ENCODE results near the gene RAB26.

The RAB26 gene

GRCh38 chr16:2181952-2182351 is 33.5 kb downstream of the RAB26 start:
- Histone ChIP-seq H3K9me3 (ENCODE audit: control insufficient read depth in 2 of 2, low read length in 2 of 2) (no peaks in the 10 kb centered on the region), H3K4me3 (ENCODE audit: low read length in 2 of 2) (no peak overlapping the region), H3K36me3 (ENCODE audit: control insufficient read depth in 2 of 2, insufficient read depth in 2 of 2, low read length in 2 of 2) (peaks cover 0 to 3% of the 10 kb centered on the region in 2 donors), H3K27ac (ENCODE audit: low read length) (no peak overlapping the region), H3K4me1 (ENCODE audit: control insufficient read depth, insufficient read depth, low read length) (no peaks in the 10 kb centered on the region), H3K27me3 (ENCODE audit: control insufficient read depth in 1 of 2, insufficient read depth in 2 of 2, low read length in 2 of 2) (peaks cover 0 to 7% of the 10 kb centered on the region in 2 donors), H3K9ac (ENCODE audit: low read length in 2 of 2) (no peak overlapping the region)

- Histone ChIP-seq H3K4me1 (ENCODE audit: control insufficient read depth, insufficient read depth, low read length) (no peaks in the 10 kb centered on the region), H3K36me3 (ENCODE audit: control insufficient read depth in 2 of 2, insufficient read depth in 2 of 2, low read length in 2 of 2) (no peaks in the 10 kb centered on the region), H3K27me3 (ENCODE audit: control insufficient read depth in 1 of 2, insufficient read depth in 2 of 2, low read length in 2 of 2) (peaks cover 0 to 3% of the 10 kb centered on the region in 2 donors), H3K9ac (ENCODE audit: low read length in 2 of 2) (no peak overlapping the region), H3K9me3 (ENCODE audit: control insufficient read depth in 2 of 2, low read length in 2 of 2) (no peaks in the 10 kb centered on the region), H3K27ac (ENCODE audit: low read length) (no peak overlapping the region), H3K4me3 (ENCODE audit: low read length in 2 of 2) (no peak overlapping the region)
Measured at GRCh38 chr16:2183671-2184070, 35.2 kb downstream of the RAB26 start.

- no peak overlapping the region for H3K9ac ChIP-seq (ENCODE audit: low read length in 2 of 2)
- H3K9me3 ChIP-seq (ENCODE audit: control insufficient read depth in 2 of 2, low read length in 2 of 2), result no peaks in the 10 kb centered on the region
- H3K27me3 ChIP-seq (ENCODE audit: control insufficient read depth in 1 of 2, insufficient read depth in 2 of 2, low read length in 2 of 2), result peaks cover 0 to under 1% of the 10 kb centered on the region in 2 donors
- H3K36me3 ChIP-seq (ENCODE audit: control insufficient read depth in 2 of 2, insufficient read depth in 2 of 2, low read length in 2 of 2), result no peaks in the 10 kb centered on the region
- no peak overlapping the region for H3K4me3 ChIP-seq (ENCODE audit: low read length in 2 of 2)
- no peak overlapping the region for H3K27ac ChIP-seq (ENCODE audit: low read length)
- H3K4me1 ChIP-seq (ENCODE audit: control insufficient read depth, insufficient read depth, low read length), result no peaks in the 10 kb centered on the region
Measured at GRCh38 chr16:2184346-2184745, 35.9 kb downstream of the RAB26 start.

GRCh38 chr16:2184962-2185361 is 36.5 kb downstream of the RAB26 start:
- no peak overlapping the region for H3K27ac ChIP-seq (ENCODE audit: low read length)
- H3K4me1 ChIP-seq (ENCODE audit: control insufficient read depth, insufficient read depth, low read length), result no peaks in the 10 kb centered on the region
- no peaks in the 10 kb centered on the region for H3K9me3 ChIP-seq (ENCODE audit: control insufficient read depth in 2 of 2, low read length in 2 of 2)
- H3K9ac ChIP-seq (ENCODE audit: low read length in 2 of 2), result no peak overlapping the region
- H3K27me3 ChIP-seq (ENCODE audit: control insufficient read depth in 1 of 2, insufficient read depth in 2 of 2, low read length in 2 of 2), result no peaks in the 10 kb centered on the region
- no peak overlapping the region for H3K4me3 ChIP-seq (ENCODE audit: low read length in 2 of 2)
- H3K36me3 ChIP-seq (ENCODE audit: control insufficient read depth in 2 of 2, insufficient read depth in 2 of 2, low read length in 2 of 2), result no peaks in the 10 kb centered on the region

- Histone ChIP-seq H3K9me3 (ENCODE audit: control insufficient read depth in 2 of 2, low read length in 2 of 2) (no peaks in the 10 kb centered on the region), H3K9ac (ENCODE audit: low read length in 2 of 2) (no peak overlapping the region), H3K27me3 (ENCODE audit: control insufficient read depth in 1 of 2, insufficient read depth in 2 of 2, low read length in 2 of 2) (no peaks in the 10 kb centered on the region), H3K36me3 (ENCODE audit: control insufficient read depth in 2 of 2, insufficient read depth in 2 of 2, low read length in 2 of 2) (no peaks in the 10 kb centered on the region), H3K4me3 (ENCODE audit: low read length in 2 of 2) (no peak overlapping the region), H3K4me1 (ENCODE audit: control insufficient read depth, insufficient read depth, low read length) (no peaks in the 10 kb centered on the region), H3K27ac (ENCODE audit: low read length) (no peak overlapping the region)
Measured at GRCh38 chr16:2186064-2186463, 37.6 kb downstream of the RAB26 start.

- no peaks in the 10 kb centered on the region for H3K9me3 ChIP-seq (ENCODE audit: control insufficient read depth in 2 of 2, low read length in 2 of 2)
- H3K4me3 ChIP-seq (ENCODE audit: low read length in 2 of 2), result no peak overlapping the region
- H3K36me3 ChIP-seq (ENCODE audit: control insufficient read depth in 2 of 2, insufficient read depth in 2 of 2, low read length in 2 of 2), result no peaks in the 10 kb centered on the region
- no peaks in the 10 kb centered on the region for H3K4me1 ChIP-seq (ENCODE audit: control insufficient read depth, insufficient read depth, low read length)
- no peaks in the 10 kb centered on the region for H3K27me3 ChIP-seq (ENCODE audit: control insufficient read depth in 1 of 2, insufficient read depth in 2 of 2, low read length in 2 of 2)
- H3K27ac ChIP-seq (ENCODE audit: low read length), result no peak overlapping the region
- H3K9ac ChIP-seq (ENCODE audit: low read length in 2 of 2), result no peak overlapping the region
Measured at GRCh38 chr16:2186505-2186904, 38.1 kb downstream of the RAB26 start.

GRCh38 chr16:2187212-2187611 is 38.8 kb downstream of the RAB26 start:
- Histone ChIP-seq H3K27me3 (ENCODE audit: control insufficient read depth in 1 of 2, insufficient read depth in 2 of 2, low read length in 2 of 2) (no peaks in the 10 kb centered on the region), H3K4me3 (ENCODE audit: low read length in 2 of 2) (no peak overlapping the region), H3K4me1 (ENCODE audit: control insufficient read depth, insufficient read depth, low read length) (no peaks in the 10 kb centered on the region), H3K9me3 (ENCODE audit: control insufficient read depth in 2 of 2, low read length in 2 of 2) (no peaks in the 10 kb centered on the region), H3K9ac (ENCODE audit: low read length in 2 of 2) (no peak overlapping the region), H3K36me3 (ENCODE audit: control insufficient read depth in 2 of 2, insufficient read depth in 2 of 2, low read length in 2 of 2) (no peaks in the 10 kb centered on the region), H3K27ac (ENCODE audit: low read length) (no peak overlapping the region)

GRCh38 chr16:2188395-2188794 is 40.0 kb downstream of the RAB26 start:
- Histone ChIP-seq H3K9ac (ENCODE audit: low read length in 2 of 2) (no peak overlapping the region), H3K27me3 (ENCODE audit: control insufficient read depth in 1 of 2, insufficient read depth in 2 of 2, low read length in 2 of 2) (peaks cover under 1 to 2% of the 10 kb centered on the region in 2 donors), H3K4me3 (ENCODE audit: low read length in 2 of 2) (no peak overlapping the region), H3K9me3 (ENCODE audit: control insufficient read depth in 2 of 2, low read length in 2 of 2) (no peaks in the 10 kb centered on the region), H3K4me1 (ENCODE audit: control insufficient read depth, insufficient read depth, low read length) (no peaks in the 10 kb centered on the region), H3K36me3 (ENCODE audit: control insufficient read depth in 2 of 2, insufficient read depth in 2 of 2, low read length in 2 of 2) (no peaks in the 10 kb centered on the region), H3K27ac (ENCODE audit: low read length) (no peak overlapping the region)

GRCh38 chr16:2189252-2189893 is 40.9 kb downstream of the RAB26 start:
- no peak overlapping the region for H3K4me3 ChIP-seq (ENCODE audit: low read length in 2 of 2)
- no peaks in the 10 kb centered on the region for H3K9me3 ChIP-seq (ENCODE audit: control insufficient read depth in 2 of 2, low read length in 2 of 2)
- peaks cover 10 to 11% of the 10 kb centered on the region in 2 donors for H3K27me3 ChIP-seq (ENCODE audit: control insufficient read depth in 1 of 2, insufficient read depth in 2 of 2, low read length in 2 of 2)
- H3K4me1 ChIP-seq (ENCODE audit: control insufficient read depth, insufficient read depth, low read length), result no peaks in the 10 kb centered on the region
- no peaks in the 10 kb centered on the region for H3K36me3 ChIP-seq (ENCODE audit: control insufficient read depth in 2 of 2, insufficient read depth in 2 of 2, low read length in 2 of 2)
- H3K9ac ChIP-seq (ENCODE audit: low read length in 2 of 2), result no peak overlapping the region
- H3K27ac ChIP-seq (ENCODE audit: low read length), result no peak overlapping the region

- Histone ChIP-seq H3K9ac (ENCODE audit: low read length in 2 of 2) (no peak overlapping the region), H3K36me3 (ENCODE audit: control insufficient read depth in 2 of 2, insufficient read depth in 2 of 2, low read length in 2 of 2) (no peaks in the 10 kb centered on the region), H3K27me3 (ENCODE audit: control insufficient read depth in 1 of 2, insufficient read depth in 2 of 2, low read length in 2 of 2) (peaks cover 18 to 19% of the 10 kb centered on the region in 2 donors), H3K9me3 (ENCODE audit: control insufficient read depth in 2 of 2, low read length in 2 of 2) (no peaks in the 10 kb centered on the region), H3K4me3 (ENCODE audit: low read length in 2 of 2) (no peak overlapping the region), H3K4me1 (ENCODE audit: control insufficient read depth, insufficient read depth, low read length) (peaks cover 4% of the 10 kb centered on the region), H3K27ac (ENCODE audit: low read length) (no peak overlapping the region)
Measured at GRCh38 chr16:2190002-2190658, 41.7 kb downstream of the RAB26 start.

All from stomach smooth muscle (tissue), 2 donors.